Central memory CD4-positive, alpha-beta T cell (primary cell): ENCODE data around the gene NPHP1.
"Not testable (repeated sequence)": the region's sequence is repeated elsewhere in the genome, so short reads cannot be mapped to it uniquely, and the experiment has no call there.

ENCODE experiments used
- DNase-seq: peaks from one replicate; pipeline ENCODE4 v3.0.0; 2022

The NPHP1 gene

GRCh38 chr2:110126086-110126773 is 78.6 kb downstream of the NPHP1 start:
- no peak for DNase-seq

GRCh38 chr2:110124939-110125691 is 79.7 kb downstream of the NPHP1 start:
- DNase-seq: no peak

- DNase-seq: no peak
These were observed 80.6 kb downstream of the NPHP1 start for GRCh38 chr2:110124038-110124825.

GRCh38 chr2:110121592-110121991 is 83.2 kb downstream of the NPHP1 start:
- DNase-seq: no peak

- no peak for DNase-seq
These were observed 83.8 kb downstream of the NPHP1 start for GRCh38 chr2:110121052-110121334.

- no peak for DNase-seq
These were observed 84.4 kb downstream of the NPHP1 start for GRCh38 chr2:110120171-110121051.

GRCh38 chr2:110116033-110116710 is 88.6 kb downstream of the NPHP1 start:
- DNase-seq: no peak

GRCh38 chr2:110115291-110116032 is 89.4 kb downstream of the NPHP1 start, which contains the start of gene MALL:
Gene MALL, minus strand, starts transcription at chr2:110115822. Its CDS starts 30 bp downstream, at chr2:110115792.
- no peak for DNase-seq

GRCh38 chr2:110114831-110115255 is 90.0 kb downstream of the NPHP1 start:
- no peak for DNase-seq

- no peak for DNase-seq
These were observed 90.7 kb downstream of the NPHP1 start for GRCh38 chr2:110113961-110114591.

GRCh38 chr2:110108291-110108690 is 96.5 kb downstream of the NPHP1 start:
- not testable (repeated sequence) for DNase-seq

GRCh38 chr2:110107092-110108079 is 97.4 kb downstream of the NPHP1 start:
- no peak for DNase-seq

GRCh38 chr2:110106642-110107041 is 98.2 kb downstream of the NPHP1 start:
- DNase-seq: no peak

GRCh38 chr2:110105608-110106467 is 99.0 kb downstream of the NPHP1 start:
- DNase-seq: no peak

GRCh38 chr2:110105183-110105582 is 99.6 kb downstream of the NPHP1 start:
- no peak for DNase-seq

- DNase-seq: no peak
These were observed 100.6 kb downstream of the NPHP1 start for GRCh38 chr2:110104025-110104771.
